Stimulated activated CD8-positive, alpha-beta memory T cell treated with anti-CD3 and anti-CD28 coated beads, Interleukin-12 subunit alpha, Interleukin-12 subunit beta, amount 100 ng/mL, for 24 hours (primary cell): ENCODE measurements around the gene RND1.
"Not testable (repeated sequence)": the region's sequence is repeated elsewhere in the genome, so short reads cannot be mapped to it uniquely, and the experiment has no call there.

Source experiments
- DNase-seq: peaks from one replicate; pipeline ENCODE4 v3.0.0-alpha.2; 2020; ENCODE audit errors: extremely low read depth

The RND1 gene

DNA sequence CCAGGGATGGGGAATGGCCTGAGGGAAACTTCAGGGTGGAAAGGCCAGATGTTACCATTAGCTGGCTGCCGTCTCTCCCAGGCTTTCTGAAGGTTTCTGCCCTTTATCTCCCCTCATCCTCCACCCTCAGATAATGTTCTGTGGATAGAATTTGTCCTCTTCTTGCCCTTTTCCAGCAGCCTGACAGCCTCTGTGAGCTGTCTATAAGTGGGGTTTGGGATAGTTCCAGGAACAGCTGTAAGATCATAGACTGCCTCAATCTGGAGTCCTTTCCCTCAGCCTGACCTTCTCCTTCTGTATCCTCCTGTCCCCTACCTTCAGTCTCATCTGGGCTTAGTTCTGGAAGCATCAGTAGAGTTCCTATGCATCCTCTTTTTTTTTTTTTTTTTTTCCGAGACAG, 2.8 kb upstream of the RND1 start:
- no peak for DNase-seq

DNA sequence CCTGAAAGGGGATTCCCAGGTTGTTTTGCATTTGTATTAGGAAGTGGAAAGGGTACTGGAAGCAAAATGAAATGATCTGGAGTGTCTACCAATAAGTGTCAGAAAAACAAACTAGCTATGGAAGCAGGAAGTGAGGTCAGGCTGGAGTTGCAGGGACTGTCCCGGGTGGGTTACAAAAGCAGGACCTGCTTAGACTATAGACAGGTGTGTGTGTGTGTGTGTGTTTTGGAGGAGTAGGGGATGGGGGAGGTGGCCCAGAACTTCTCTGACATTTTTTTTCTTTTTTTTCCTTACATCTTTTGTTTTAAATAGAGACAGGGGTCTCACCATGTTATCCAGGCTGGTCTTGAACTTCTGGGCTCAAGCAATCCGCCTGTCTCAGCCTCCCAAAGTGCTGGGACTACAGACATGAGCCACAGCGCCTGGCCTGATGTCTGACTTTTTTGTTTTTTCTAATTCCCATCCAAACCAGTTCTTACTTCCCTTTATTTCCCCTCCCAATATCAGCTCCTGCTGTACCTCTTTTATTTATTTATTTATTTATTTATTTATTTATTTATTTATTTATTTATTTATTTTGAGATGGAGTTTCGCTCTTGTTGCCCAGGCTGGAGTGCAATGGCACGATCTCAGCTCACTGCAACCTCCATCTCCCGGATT, 512 bp upstream of the RND1 start:
- DNase-seq, result no peak

DNA sequence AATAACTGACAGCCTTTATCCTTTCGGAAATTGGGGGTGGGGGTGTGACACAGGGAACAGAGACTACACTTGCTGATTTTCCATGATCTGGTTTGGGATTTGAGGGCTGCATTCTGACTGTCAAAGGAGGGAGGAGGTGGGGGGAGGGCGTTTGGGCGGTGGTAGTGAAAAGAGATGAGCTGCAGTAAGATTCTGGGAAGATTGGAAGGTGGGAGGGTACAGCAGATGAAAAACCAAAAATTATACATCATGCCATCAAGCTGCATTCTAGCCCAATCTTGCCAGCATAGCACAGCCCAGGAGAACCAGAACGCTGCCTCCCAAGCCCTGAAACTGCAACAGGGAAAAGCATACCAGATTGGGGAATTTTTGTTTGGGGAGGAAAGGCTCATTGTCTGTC, 2.4 kb downstream of the RND1 start:
- DNase-seq, result no peak

DNA sequence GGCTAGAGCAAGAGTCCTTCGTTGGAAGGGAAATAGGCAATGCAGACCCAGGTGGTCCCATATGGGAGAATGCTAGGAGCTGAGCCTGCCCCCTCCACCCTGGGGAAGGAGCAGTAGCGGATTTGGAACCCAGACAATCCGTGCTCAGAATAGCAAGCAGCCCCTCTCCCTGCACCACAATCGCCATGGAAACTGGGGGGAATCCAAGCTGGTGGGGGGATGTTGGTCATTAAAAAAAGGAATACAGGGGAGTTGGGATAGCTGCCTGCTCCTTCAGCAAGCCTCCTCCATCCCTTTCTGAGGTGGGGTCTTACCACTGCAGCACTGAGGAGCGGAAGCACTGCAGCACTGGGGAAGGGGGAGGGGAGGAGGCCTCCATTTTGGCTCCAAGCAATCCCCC, 2.9 kb downstream of the RND1 start:
- no peak for DNase-seq

DNA sequence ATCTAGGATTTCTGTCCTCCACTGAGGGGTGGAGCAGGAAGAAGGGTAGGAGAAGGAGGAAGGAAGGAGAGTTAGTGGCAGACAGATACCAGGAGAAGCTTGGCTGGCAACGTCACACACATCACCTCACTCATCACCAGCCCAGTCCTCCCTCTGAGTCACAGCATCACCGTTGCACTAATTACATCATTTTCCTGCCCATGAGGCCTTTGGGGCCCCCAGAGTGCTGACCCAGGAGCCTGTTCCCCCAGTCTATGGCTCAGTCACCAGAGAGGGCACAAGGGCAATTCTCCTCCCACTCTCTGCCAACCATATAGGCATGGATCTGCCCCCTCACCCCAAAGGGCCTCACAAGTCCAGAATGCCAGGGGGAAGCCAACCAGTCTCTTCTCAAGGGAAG, 4.6 kb downstream of the RND1 start:
- DNase-seq, result no peak

GRCh38 chr12:48860236-48860635, 5.4 kb downstream of the RND1 start:
- DNase-seq, result not testable (repeated sequence)

DNA sequence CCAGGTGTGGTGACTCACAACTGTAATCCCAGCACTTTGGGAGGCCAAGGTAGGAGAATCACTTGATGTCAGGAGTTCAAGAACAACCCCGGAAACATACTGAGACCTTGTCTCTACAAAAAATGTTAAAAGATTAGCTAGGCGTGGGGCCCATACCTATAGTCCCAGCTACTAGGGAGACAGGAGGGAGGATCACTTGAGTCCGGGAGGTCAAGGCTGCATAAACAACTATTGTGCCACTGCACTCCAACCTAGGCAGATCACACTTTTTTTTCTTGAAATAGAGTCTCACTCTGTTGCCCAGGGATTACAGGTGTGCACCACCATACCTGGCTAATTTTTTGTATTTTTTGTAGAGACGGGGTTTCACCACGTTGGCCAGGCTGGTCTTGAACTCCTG, 6.1 kb downstream of the RND1 start:
- DNase-seq, result no peak

- no peak for DNase-seq
Observed at GRCh38 chr12:48858043-48858442, 7.6 kb downstream of the RND1 start.

- no peak for DNase-seq
Observed at GRCh38 chr12:48857278-48857994, 8.2 kb downstream of the RND1 start.

DNA sequence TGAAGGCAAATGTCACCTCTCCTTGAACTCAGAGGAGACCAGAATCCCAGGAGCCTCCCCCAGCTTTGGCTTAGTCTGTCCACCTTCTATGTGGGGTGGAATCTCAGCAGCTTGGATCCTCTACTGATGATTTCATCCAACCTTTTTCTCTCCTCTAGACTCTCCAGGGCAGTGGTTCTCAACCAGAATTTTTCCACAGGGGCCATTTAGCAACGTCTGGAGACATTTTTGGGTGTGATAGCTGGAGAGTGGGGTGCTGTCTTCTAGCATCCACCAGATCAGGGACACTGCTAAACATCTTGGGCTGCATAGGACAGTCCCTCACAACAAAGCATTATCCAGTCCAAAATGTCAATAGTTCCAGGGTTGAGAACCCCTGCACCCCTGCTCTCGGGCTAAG, 9.3 kb downstream of the RND1 start:
- no peak for DNase-seq

DNA sequence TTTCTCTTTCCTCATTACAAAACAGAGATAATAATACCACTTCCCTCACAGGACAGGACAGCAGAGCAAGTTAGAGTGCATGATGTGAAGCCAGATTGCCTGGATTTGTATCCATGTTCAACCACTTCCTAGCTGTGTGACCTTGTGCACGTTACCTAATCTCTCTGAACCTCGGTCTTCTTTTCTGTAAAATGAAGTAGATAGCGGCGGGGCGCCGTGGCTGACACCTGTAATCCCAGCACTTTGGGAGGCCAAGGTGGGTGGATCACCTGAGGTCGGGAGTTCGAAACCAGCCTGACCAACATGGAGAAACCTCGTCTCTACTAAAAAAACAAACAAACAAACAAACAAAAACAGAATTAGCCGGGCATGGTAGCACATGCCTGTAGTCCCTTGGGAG, 10.7 kb downstream of the RND1 start:
- not testable (repeated sequence) for DNase-seq

DNA sequence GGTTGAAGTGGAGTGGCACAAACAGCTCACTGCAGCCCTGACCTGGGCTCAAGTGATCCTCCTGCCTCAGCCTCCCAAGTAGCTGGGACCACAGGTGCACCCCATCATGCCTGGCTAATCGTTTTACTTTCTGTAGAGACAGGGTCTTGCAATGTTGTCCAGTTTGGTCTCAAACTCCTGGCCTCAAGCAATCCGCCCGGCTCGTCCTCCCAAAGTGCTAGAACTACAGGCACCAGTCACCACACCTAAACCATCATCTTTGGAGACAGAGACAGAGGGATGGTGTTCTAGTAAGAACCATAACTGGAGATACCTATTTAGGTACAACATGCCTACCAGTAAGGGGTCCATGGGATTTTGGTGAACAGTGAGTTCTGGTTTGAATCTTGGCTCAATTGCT, 11.2 kb downstream of the RND1 start:
- no peak for DNase-seq

DNA sequence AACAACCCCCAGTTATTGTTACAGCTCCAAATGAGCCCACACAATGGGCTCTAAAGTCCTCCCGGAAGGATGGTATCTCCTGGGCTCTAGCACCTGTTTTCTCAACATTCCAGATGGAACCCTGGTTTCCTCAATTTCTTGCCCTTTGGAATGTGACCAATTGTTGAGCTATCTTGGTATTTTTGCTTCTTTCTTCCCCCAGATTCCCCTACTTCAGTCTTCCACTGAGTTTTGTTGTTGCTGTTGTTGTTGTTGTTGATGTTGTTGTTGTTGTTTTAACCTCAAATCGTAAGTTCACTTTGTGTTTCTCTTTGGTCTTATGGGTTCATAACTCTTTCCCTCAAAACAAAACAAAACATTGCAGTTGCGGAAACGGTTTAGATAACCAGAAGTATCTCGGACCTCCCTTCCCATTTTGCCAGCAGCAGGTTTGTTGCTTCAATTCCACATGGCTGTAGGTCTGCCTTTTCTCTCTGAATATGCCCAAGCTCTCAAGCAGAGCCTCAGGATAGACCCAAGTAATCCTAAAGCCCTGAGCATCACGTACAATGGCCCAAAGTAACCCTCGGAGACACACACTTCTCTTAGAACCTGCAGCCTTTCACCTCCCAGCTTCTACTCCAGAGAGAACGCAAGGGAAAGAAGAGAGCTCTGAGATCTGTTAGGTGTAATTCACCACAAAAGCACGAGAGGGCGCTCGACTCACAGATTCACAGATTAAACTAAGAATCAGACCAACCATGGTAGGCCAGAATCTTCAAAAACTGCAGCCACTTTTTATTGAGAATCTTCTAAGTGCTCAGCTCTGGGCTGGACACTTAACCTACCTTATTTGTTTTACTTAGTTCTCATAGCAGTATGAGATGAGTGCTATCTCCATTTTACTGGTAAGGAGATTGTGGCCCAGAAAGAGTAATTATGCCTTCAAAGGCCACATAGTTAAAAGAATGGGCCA, 12.7 kb downstream of the RND1 start:
- DNase-seq, result peak; percentile 60

- DNase-seq, result peak; percentile 77
Observed at GRCh38 chr12:48851883-48852733, 13.6 kb downstream of the RND1 start, which contains the start of gene DDX23. DDX23 (minus strand) TSS chr12:48852163; CDS start chr12:48845782, 6,381 bp downstream.

DNA sequence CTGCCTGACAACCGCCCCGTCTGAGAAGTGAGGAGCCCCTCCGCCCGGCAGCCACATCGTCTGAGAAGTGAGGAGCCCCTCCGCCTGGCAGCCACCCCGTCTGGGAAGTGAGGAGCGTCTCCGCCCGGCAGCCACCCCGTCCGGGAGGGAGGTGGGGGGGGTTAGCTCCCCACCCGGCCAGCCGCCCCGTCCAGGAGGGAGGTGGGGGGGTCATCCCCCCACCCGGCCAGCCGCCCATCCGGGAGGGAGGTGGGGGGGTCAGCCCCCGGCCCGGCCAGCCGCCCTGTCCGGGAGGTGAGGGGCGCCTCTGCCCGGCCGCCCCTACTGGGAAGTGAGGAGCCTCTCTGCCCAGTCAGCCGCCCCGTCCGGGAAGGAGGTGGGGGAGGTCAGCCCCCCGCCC, 23.6 kb downstream of the RND1 start:
- not testable (repeated sequence) for DNase-seq

- no peak for DNase-seq
Observed at GRCh38 chr12:48838048-48838447, 27.6 kb downstream of the RND1 start.

GRCh38 chr12:48832321-48833060, 33.2 kb downstream of the RND1 start:
- no peak for DNase-seq

- DNase-seq, result no peak
Observed at GRCh38 chr12:48831257-48831656, 34.4 kb downstream of the RND1 start.

GRCh38 chr12:48828841-48829575, 36.7 kb downstream of the RND1 start:
- DNase-seq, result no peak

DNA sequence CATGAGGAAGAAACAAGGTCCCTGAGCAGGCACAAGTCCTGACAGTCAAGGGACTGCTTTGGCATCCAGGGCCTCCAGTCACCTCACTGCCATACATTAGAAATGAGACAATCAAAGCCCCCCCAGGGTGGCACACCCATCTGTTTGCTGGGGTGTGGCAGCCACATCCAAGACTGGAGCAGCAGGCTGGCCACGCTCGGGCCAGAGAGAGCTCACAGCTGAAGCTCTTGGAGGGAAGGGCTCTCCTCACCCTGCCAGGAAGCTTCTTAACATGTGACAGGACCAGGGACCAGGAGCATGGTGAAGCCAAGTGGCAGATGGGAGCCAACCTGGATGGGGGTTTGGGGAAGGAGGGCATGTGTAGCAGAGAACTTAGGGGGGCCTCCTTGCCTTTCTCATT, 37.4 kb downstream of the RND1 start:
- DNase-seq, result no peak
